ENCODE data around the gene RNF32. TPM values are rescaled to one million over a fixed set of nuclear protein-coding genes. Genes with fewer than 3 reads are reported as not detected.
"Not testable (repeated sequence)": the region's sequence is repeated elsewhere in the genome, so short reads cannot be mapped to it uniquely, and the experiment has no call there.

Gene RNF32
- total RNA-seq, 2 donors from 2014 or later, result 1.8 TPM; not detected in 1

GRCh38 chr7:156680281-156680680, 39.7 kb downstream of the RNF32 start:
- ATAC-seq (no peak), DNase-seq (ENCODE audit: low spot score in 2 of 2) (no peak)
- H3K9me3 Mint-ChIP-seq, result no peaks in the 10 kb centered on the region
- H3K27ac Mint-ChIP-seq, result no peak overlapping the region
- peaks cover 0 to 4% of the 10 kb centered on the region in 2 donors for H3K36me3 Mint-ChIP-seq

- DNase-seq (ENCODE audit: low spot score in 2 of 2) (no peak), ATAC-seq (no peak)
- Mint-ChIP-seq H3K27ac (no peak overlapping the region), H3K36me3 (peaks cover 0 to 4% of the 10 kb centered on the region in 2 donors), H3K9me3 (no peaks in the 10 kb centered on the region)
Measured at GRCh38 chr7:156682928-156683327, 42.4 kb downstream of the RNF32 start.

GRCh38 chr7:156684251-156684650, 43.7 kb downstream of the RNF32 start:
- no peak overlapping the region for H3K27ac Mint-ChIP-seq
- ATAC-seq (no peak), DNase-seq (ENCODE audit: low spot score in 2 of 2) (no peak)
- H3K36me3 Mint-ChIP-seq, result peaks cover 0 to 4% of the 10 kb centered on the region in 2 donors
- no peaks in the 10 kb centered on the region for H3K9me3 Mint-ChIP-seq

- Mint-ChIP-seq H3K27ac (no peak overlapping the region), H3K9me3 (no peaks in the 10 kb centered on the region), H3K36me3 (peaks cover 0 to 4% of the 10 kb centered on the region in 2 donors)
- ATAC-seq (no peak), DNase-seq (ENCODE audit: low spot score in 2 of 2) (no peak)
Measured at GRCh38 chr7:156684661-156685060, 44.1 kb downstream of the RNF32 start.

- Mint-ChIP-seq H3K27ac (no peak overlapping the region), H3K9me3 (peaks cover 9 to 16% of the 10 kb centered on the region in 2 donors), H3K36me3 (peaks cover 18 to 23% of the 10 kb centered on the region in 2 donors)
- no peak for DNase-seq (ENCODE audit: low spot score in 2 of 2)
- no peak for ATAC-seq
Measured at GRCh38 chr7:156691764-156692163, 51.2 kb downstream of the RNF32 start.

GRCh38 chr7:156692849-156693248, 52.3 kb downstream of the RNF32 start:
- DNase-seq (ENCODE audit: low spot score in 2 of 2) (no peak), ATAC-seq (no peak)
- Mint-ChIP-seq H3K9me3 (peaks cover 13 to 20% of the 10 kb centered on the region in 2 donors), H3K27ac (peak overlapping the region in 1 of 2 donors; percentile 23), H3K36me3 (peaks cover 28 to 34% of the 10 kb centered on the region in 2 donors)

GRCh38 chr7:156693627-156694026, 53.1 kb downstream of the RNF32 start:
- no peak for ATAC-seq
- peaks cover 36 to 42% of the 10 kb centered on the region in 2 donors for H3K36me3 Mint-ChIP-seq
- DNase-seq (ENCODE audit: low spot score in 2 of 2), result no peak
- H3K9me3 Mint-ChIP-seq, result peaks cover 13 to 20% of the 10 kb centered on the region in 2 donors
- no peak overlapping the region for H3K27ac Mint-ChIP-seq

- not testable (repeated sequence) for DNase-seq (ENCODE audit: low spot score in 2 of 2); H3K27ac Mint-ChIP-seq; ATAC-seq
- H3K9me3 Mint-ChIP-seq, result peaks cover 17 to 34% of the 10 kb centered on the region in 2 donors
- H3K36me3 Mint-ChIP-seq, result peaks cover 48 to 60% of the 10 kb centered on the region in 2 donors
Measured at GRCh38 chr7:156697283-156697682, 56.7 kb downstream of the RNF32 start.

GRCh38 chr7:156698512-156698911, 57.9 kb downstream of the RNF32 start:
- not testable (repeated sequence) for DNase-seq (ENCODE audit: low spot score in 2 of 2); H3K27ac Mint-ChIP-seq; ATAC-seq
- Mint-ChIP-seq H3K9me3 (peaks cover 15 to 32% of the 10 kb centered on the region in 2 donors), H3K36me3 (peaks cover 49 to 58% of the 10 kb centered on the region in 2 donors)

- peaks cover 67% of the 10 kb centered on the region in 2 donors for H3K36me3 Mint-ChIP-seq
- not testable (repeated sequence) for ATAC-seq
Measured at GRCh38 chr7:156701787-156702186, 61.2 kb downstream of the RNF32 start.

GRCh38 chr7:156702399-156702798, 61.8 kb downstream of the RNF32 start:
- H3K36me3 Mint-ChIP-seq, result peaks cover 61 to 67% of the 10 kb centered on the region in 2 donors
- H3K9me3 Mint-ChIP-seq, result peaks cover 18 to 30% of the 10 kb centered on the region in 2 donors

More at GRCh38 chr7:156701787-156702186, 61.2 kb downstream of the RNF32 start:
- DNase-seq (ENCODE audit: low spot score in 2 of 2); H3K27ac Mint-ChIP-seq: not testable (repeated sequence)
- H3K9me3 Mint-ChIP-seq, result peaks cover 22 to 28% of the 10 kb centered on the region in 2 donors

GRCh38 chr7:156703209-156703608, 62.6 kb downstream of the RNF32 start:
- peaks cover 53 to 65% of the 10 kb centered on the region in 2 donors for H3K36me3 Mint-ChIP-seq
- DNase-seq (ENCODE audit: low spot score in 2 of 2) (no peak), ATAC-seq (no peak)
- peaks cover 18 to 34% of the 10 kb centered on the region in 2 donors for H3K9me3 Mint-ChIP-seq
- no peak overlapping the region for H3K27ac Mint-ChIP-seq

More at GRCh38 chr7:156702399-156702798, 61.8 kb downstream of the RNF32 start:
- DNase-seq (ENCODE audit: low spot score in 2 of 2) (no peak), ATAC-seq (no peak)
- no peak overlapping the region for H3K27ac Mint-ChIP-seq

- peaks cover 46 to 67% of the 10 kb centered on the region in 2 donors for H3K36me3 Mint-ChIP-seq
- peaks cover 18 to 34% of the 10 kb centered on the region in 2 donors for H3K9me3 Mint-ChIP-seq
- no peak for ATAC-seq
- no peak overlapping the region for H3K27ac Mint-ChIP-seq
- no peak for DNase-seq (ENCODE audit: low spot score in 2 of 2)
Measured at GRCh38 chr7:156703773-156704482, 63.4 kb downstream of the RNF32 start.

- no peak overlapping the region for H3K27ac Mint-ChIP-seq
- H3K36me3 Mint-ChIP-seq, result peaks cover 4 to 15% of the 10 kb centered on the region in 2 donors
- no peak for ATAC-seq
- no peak for DNase-seq (ENCODE audit: low spot score in 2 of 2)
- peaks cover 0 to under 1% of the 10 kb centered on the region in 2 donors for H3K9me3 Mint-ChIP-seq
Measured at GRCh38 chr7:156722043-156722826, 81.7 kb downstream of the RNF32 start.

GRCh38 chr7:156725073-156725472, 84.5 kb downstream of the RNF32 start:
- no peaks in the 10 kb centered on the region for H3K9me3 Mint-ChIP-seq

GRCh38 chr7:156725936-156726335, 85.4 kb downstream of the RNF32 start:
- DNase-seq (ENCODE audit: low spot score in 2 of 2) (no peak), ATAC-seq (no peak)
- H3K27ac Mint-ChIP-seq, result no peak overlapping the region
- H3K9me3 Mint-ChIP-seq, result no peaks in the 10 kb centered on the region
- peaks cover under 1 to 5% of the 10 kb centered on the region in 2 donors for H3K36me3 Mint-ChIP-seq

More at GRCh38 chr7:156725073-156725472, 84.5 kb downstream of the RNF32 start:
- ATAC-seq (no peak), DNase-seq (ENCODE audit: low spot score in 2 of 2) (no peak)
- H3K36me3 Mint-ChIP-seq, result peaks cover 0 to 5% of the 10 kb centered on the region in 2 donors
- H3K27ac Mint-ChIP-seq, result no peak overlapping the region
